Stimulated activated CD4-positive, alpha-beta T cell treated with anti-CD3 and anti-CD28 coated beads, TNF-alpha, amount 100 ng/mL, for 4 hours (primary cell): ENCODE measurements around the gene FZD10.

Experiments
- DNase-seq, 3 experiments: peaks; one replicate each; pipeline ENCODE4 v3.0.0-alpha.2; 2020; ENCODE audit warnings: low read depth in 3 of 3

FZD10 gene

GRCh38 chr12:130162267-130162666, at the start of gene FZD10:
FZD10 (plus strand) TSS chr12:130162464; CDS start chr12:130162943, 479 bp downstream.
- peak in 1 of 3 experiments; percentile 5 for DNase-seq

GRCh38 chr12:130114952-130115351, 47.3 kb upstream of the FZD10 start:
- no peak for DNase-seq

- no peak for DNase-seq
These were observed 46.6 kb upstream of the FZD10 start for GRCh38 chr12:130115646-130116045.

- no peak for DNase-seq
These were observed 45.5 kb upstream of the FZD10 start for GRCh38 chr12:130116791-130117190.

- no peak for DNase-seq
These were observed 45.0 kb upstream of the FZD10 start for GRCh38 chr12:130117233-130117632.

- no peak for DNase-seq
These were observed 44.6 kb upstream of the FZD10 start for GRCh38 chr12:130117701-130118100.

GRCh38 chr12:130118181-130118580, 44.1 kb upstream of the FZD10 start:
- DNase-seq, result no peak

- DNase-seq, result no peak
These were observed 42.9 kb upstream of the FZD10 start for GRCh38 chr12:130119241-130119861.

GRCh38 chr12:130120012-130120805, 42.1 kb upstream of the FZD10 start:
- no peak for DNase-seq

GRCh38 chr12:130121226-130122000, 40.9 kb upstream of the FZD10 start:
- no peak for DNase-seq

- DNase-seq, result no peak
These were observed 39.9 kb upstream of the FZD10 start for GRCh38 chr12:130122356-130122755.

GRCh38 chr12:130124106-130124505, 38.2 kb upstream of the FZD10 start:
- no peak for DNase-seq

GRCh38 chr12:130124605-130125244, 37.5 kb upstream of the FZD10 start:
- DNase-seq, result no peak

GRCh38 chr12:130126023-130126432, 36.2 kb upstream of the FZD10 start:
- no peak for DNase-seq

- no peak for DNase-seq
These were observed 34.7 kb upstream of the FZD10 start for GRCh38 chr12:130127532-130127911.

- DNase-seq, result no peak
These were observed 34.1 kb upstream of the FZD10 start for GRCh38 chr12:130127912-130128789.

- DNase-seq, result no peak
These were observed 33.2 kb upstream of the FZD10 start for GRCh38 chr12:130128790-130129735.

- DNase-seq, result no peak
These were observed 31.9 kb upstream of the FZD10 start for GRCh38 chr12:130130346-130130745.

- no peak for DNase-seq
These were observed 31.2 kb upstream of the FZD10 start for GRCh38 chr12:130131025-130131424.

- no peak for DNase-seq
These were observed 30.5 kb upstream of the FZD10 start for GRCh38 chr12:130131801-130132200.
